Dedifferentiated amniotic fluid mesenchymal stem cell (primary cell): ENCODE results near the gene LDLRAD3.

Experiments used
- DNase-seq: peaks from one replicate; pipeline ENCODE4 v3.0.0-alpha.2; 2016; ENCODE audit errors: extremely low spot score

LDLRAD3 gene

GRCh38 chr11:36270701-36271100, 326.8 kb downstream of the LDLRAD3 start:
- no peak for DNase-seq

- DNase-seq: no peak
Observed at GRCh38 chr11:36271794-36272407, 328.0 kb downstream of the LDLRAD3 start.

- no peak for DNase-seq
Observed at GRCh38 chr11:36273110-36273509, 329.2 kb downstream of the LDLRAD3 start.

DNA sequence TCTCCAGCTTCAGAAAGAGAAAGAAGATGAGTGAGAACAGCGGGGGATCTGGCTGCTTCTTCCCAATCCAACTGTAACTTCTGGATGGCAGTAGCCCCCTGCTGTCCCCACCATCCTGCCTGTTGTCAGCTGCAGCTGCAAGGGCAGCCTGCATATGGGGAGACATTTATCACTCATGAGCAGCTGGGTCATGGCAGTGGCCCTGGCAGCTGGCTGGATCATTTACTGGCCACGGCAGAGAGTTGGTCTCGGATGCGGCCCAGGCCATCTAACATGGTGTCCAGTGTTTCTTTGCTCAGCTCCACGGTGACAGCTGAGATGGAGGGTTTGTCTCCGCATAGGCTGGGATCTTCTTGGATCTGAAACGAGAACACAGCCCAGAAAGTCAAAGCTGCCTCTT, 330.6 kb downstream of the LDLRAD3 start:
- no peak for DNase-seq

GRCh38 chr11:36278531-36279282, 334.8 kb downstream of the LDLRAD3 start:
- no peak for DNase-seq

DNA sequence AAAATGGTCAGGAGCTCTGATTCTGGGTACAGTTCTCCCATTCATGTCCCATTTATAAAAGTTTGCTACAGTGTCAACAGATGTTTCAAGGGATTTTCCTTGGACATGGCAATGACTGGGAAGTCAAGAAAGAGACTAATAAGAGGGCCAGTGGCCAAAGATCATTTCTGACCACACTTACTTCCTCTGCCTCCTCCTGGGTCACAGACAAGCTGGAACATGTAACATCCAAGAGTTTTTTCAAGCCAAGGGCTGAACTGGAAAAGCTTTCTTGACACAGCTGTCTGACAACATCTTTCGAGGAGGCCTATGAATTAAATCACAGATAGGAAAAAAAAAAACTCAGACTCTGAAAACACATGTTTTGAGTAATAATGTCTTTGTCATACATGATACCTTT, 336.7 kb downstream of the LDLRAD3 start:
- DNase-seq: no peak
